ENCODE measurements around the gene DMWD.
"Not testable (repeated sequence)": the region's sequence is repeated elsewhere in the genome, so short reads cannot be mapped to it uniquely, and the experiment has no call there.

Gene DMWD

DNA sequence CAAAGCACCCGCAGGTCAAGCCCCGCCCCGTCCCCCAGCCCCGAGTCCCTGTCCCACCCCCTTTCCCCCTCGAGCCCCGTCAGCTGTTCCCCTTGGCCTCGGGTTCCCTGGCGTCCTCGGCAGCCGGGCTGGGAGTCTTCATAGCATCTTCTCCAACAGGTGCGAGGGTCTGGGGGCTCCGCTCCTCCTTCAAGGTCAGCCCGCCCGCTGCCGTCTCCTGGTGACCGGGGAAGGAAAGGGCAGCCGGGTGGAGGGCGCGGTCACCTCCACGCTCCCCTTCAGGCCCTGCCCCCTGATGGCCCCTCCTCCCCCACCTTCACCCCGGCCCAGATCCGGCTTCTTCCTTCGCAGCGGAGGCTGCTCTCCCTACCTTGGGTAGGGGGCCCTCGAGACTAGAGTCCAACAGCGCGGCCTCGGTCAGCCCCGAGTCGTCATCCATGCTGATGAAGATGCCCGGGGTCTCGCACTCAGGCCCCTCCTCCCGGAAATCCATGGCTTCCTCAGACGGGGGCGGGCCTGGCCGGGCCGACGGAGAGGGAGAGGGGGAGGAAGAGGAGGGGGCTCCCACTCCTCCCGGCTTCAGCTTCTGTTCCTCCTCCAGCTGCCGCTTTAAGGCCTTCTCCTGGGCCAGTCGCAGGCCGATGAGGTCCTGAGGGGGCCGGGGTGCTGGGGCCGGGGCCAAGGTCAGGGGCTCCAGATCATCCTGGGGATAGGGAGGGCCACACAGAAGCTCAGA, 23.0 kb upstream of the DMWD start:
- DNase-seq = no peak

DNA sequence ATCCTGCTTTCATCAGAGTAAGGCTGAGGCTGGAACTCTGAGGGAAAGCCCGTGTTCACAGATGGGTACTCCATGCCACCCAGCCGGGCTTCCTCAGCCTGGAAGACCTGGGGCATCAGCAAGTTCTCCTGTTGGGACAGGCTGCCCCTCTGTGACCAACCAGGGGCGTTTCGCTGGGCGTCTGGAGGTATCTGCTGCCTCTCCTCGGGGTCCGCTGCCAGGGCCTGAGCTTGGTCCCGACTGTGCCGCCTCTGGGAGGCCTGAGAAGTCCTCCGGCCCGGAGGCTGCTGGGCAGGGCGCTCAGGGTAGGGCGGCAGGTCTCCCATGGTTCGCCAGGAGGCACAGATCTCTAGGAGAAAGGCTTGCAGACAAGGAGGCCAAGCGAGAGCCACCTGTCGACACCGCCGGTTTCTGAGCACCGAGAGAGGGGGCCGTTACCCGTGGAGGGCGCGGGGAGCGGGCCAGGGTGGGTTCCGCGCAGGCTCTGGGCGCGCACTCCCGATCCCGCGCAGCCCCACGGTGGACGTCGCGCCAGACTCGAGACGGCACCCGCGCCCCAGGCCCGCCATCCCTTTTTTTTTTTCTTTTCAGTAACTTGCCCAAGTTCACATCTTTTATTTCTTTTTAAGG, 22.3 kb upstream of the DMWD start, which contains the start of gene RSPH6A:
RSPH6A (minus strand) TSS at position 458 of the 630 bp plus-strand sequence; CDS start at position 326, 132 bp downstream.
- no peak for DNase-seq

DNA sequence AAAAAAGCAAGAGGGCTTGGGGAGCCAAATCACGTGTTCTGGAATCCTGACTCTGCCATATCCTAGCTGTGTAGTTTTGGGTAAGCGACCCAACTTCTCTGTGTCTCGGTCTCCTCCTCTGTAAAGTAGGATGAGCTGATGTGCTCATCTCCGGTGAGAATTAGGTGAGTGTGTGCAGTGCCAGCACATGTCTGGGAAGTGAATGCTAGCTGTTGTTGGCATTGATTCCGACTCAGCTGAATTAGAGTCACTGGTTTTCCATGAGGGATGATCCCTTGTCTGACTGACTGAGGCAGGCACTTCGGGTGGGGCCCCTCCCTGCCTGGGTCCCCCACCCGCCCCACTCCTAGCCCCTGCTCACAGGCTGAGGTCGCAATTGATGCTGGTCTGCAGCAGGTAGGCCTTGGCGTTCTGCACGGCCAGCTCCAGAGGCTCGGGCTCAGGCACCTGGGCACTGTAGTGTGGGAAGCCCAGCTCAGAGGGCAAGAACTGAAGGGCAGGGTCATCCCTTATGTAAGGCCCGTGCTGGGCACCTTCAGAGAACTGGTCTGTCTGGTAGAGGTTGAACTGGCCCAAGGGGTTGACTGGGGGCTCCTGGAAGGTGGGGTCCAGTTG, 21.6 kb upstream of the DMWD start:
- no peak for DNase-seq

DNA sequence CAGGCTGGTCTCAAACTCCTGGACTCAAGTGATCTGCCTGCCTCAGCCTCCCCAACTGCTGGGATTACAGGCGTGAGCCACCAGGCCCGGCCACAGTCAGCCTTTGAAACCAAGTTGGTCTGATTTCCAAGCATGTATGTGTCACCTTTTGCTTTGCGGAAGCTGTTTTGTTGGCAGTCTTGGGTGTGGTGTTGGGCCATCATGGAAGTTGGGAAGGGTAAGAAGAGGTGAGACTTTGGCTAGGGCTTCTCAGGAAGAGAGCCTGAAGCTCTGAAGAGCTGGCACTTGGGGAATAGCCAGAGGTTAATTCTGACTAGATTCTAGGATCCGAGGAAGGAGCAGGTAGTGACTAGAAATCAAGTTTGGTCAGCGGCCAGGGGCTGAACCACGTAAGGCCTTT, 19.7 kb upstream of the DMWD start:
- DNase-seq = no peak

DNA sequence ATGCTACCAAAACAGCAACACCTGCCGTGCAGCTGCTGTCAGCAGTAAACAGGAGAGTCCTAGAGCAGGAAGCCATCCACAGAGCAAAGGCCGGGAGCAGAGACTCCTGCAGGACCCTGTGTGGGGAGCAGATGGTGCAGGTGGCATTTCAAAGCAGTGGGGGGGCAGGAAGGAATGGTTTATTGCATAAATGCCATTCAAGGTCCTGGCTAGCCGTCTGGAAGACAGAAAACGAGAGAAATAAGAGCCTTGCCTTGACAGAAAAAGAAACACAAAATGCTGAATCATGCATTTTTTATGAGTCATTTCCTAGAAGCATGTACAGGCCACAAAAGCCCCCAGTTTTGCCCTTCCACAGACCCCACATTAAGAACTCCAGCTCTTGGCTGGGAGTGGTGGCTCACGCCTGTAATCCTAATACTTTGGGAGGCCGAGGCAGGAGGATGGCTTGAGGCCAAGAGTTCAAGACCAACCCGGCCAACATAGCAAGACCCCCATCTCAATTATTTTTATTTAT, 17.1 kb upstream of the DMWD start:
- no peak for DNase-seq

DNA sequence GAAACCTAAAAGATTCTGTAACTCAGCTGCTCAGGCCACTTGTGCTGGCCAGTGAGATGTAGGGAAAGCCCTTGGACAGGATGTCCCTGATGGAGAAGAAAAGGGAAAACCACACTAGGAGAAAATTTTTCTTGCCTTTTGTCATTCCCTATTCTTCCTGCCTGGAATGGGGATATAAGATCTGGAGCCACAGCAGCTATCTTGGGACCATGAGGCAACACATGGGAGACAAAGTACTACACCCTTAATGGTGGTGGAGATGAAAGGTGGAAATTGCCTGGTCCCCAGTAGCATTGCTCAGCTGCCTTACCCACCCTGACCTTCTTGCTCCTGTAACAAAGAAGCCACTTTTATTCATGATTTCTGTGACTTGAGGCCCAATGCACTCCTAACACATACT, 13.1 kb upstream of the DMWD start:
- DNase-seq = no peak

DNA sequence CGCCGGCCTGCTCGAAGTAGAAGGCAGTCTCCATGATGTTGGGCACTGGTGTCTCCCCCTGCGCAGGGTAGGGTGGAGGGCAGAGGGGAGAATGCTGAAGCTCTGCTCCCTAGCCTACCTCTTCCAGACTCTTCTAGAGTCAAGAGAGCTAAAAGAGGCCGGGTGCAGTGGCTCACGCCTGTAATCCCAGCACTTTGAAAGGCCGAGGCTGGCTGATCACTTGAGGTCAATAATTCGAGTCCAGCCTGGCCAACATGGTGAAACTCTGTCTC, 12.2 kb upstream of the DMWD start:
- DNase-seq = no peak

DNA sequence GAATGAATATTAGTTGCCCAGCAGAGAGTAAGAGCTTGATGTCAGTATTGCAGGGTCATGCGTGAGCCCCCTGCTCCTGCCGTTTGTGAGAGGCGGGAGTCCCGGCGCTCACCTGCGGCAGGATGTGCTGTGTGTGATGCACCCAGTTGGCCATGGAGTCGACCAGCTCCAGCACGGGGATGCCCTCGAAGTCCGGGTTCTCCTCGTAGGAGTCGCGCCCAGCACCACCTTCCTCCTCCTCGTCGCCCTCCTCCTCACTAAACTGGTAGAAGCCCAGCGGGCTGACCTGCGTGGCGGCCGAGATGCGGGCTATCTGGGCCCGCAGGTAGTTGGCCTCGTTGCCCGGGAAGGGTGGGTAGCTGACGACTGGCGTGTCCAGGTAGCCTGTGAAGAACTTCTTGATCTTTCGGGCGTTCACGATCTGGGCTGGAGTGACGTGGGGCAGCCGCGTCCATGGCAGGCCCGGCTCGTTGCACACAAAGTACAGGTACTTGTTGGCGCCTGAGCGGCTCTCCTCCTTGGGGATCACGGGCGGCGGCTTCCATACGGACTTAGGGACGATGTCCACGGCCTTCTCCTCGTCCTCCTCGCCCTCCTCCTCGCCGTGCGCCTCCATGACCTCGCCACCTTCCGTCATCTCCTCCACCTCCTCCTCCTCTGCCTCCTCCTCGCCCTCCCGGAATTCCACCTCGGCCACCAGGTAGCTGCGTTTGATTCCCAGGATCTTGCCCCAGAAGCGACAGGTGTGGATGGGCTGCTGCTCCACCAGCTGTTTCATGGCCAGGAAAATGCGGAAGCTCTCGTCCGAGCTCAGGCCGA, 11.7 kb upstream of the DMWD start:
- no peak for DNase-seq

DNA sequence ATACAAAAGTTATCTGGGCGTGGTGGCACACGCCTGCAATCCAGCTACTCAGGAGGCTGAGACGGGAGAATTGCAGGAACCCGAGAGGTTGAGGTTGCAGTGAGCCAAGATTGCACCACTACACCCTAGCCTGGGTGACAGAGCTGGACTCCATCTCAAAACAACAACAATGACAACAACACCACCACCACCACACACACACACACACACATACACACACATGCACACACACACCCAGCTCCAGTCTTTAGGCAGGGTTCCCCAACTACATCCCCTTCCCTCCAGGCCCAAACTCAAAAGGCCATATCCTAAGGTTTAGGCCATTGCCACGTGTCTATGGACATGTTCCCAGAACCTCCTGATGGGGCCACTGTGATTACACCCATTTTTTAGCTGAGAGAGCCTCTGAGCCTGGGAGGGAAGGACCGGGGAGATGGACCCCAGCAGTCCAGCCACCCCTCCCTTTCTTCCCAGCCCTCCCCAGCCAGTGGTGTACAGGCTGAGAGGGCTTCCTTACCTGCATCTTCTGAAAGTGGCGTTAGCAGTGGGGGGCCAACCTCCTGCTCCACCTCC, 9.0 kb upstream of the DMWD start:
- no peak for DNase-seq

DNA sequence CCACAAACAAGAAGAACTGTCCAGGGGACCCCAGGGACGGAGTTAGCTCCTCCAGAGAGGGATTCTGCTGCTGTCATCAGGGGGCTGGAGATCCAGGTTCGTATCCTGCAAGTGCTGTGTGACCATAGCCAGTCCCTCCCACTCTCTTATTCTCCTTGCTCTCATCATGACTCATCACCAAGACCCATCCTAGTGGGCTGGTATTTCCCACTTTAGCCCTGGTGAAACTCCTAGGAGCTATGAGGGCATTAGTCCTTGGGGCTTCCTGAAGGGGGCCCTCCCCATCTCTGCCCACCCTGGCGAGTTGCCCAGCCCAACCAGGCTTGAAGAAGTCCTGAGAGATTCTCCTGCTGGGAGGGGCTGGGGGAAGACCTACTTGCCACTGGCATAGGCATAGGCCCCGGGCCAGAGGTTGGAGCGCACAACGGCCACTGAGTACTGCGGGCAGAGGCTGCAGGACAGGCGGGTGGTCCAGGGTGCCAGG, 7.5 kb upstream of the DMWD start:
- DNase-seq = no peak

DNA sequence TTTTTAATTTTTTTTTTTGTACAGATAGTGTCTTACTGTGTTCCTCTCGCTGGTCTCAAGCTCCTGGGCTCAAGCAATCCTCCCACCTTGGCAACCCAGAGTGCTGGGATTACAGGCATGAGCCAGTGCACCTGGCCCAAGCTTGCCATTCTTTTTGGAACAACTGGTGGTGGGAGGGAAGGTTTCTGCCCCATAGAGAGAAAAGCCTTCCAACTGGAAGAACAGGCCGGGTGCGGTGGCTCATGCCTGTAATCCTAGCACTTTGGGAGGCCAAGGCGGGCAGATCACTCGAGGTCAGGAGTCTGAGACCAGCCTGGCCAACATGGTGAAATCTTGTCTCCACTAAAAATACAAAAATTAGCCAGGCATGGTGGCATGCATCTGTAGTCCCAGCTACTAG, 6.9 kb upstream of the DMWD start:
- not testable (repeated sequence) for DNase-seq

DNA sequence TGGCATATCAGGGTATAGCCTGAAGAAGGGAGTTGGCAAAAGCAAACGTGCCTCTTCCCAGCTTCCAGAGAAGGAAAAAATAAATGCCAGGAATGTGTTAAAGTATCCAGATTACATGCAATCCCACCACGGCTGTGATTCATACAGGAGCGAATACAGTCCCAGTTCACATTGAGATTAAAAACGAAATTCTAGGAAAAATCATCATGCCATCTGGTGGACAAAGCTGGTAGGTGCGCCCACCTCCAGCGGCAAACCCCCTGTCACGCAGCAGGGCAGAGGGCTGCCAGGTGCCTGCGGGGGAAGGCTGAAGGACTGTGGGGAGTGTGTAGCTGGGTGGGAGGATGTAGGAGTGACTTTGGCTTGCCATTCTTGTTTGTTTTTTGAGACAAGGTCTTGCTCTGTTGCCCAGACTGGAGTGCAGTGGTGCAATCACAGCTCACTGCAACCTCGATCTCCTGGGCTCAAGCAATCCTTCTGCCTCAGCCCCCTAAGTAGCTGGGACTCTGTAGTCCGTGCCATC, 6.4 kb upstream of the DMWD start:
- peak; percentile 54 to 57 for DNase-seq

DNA sequence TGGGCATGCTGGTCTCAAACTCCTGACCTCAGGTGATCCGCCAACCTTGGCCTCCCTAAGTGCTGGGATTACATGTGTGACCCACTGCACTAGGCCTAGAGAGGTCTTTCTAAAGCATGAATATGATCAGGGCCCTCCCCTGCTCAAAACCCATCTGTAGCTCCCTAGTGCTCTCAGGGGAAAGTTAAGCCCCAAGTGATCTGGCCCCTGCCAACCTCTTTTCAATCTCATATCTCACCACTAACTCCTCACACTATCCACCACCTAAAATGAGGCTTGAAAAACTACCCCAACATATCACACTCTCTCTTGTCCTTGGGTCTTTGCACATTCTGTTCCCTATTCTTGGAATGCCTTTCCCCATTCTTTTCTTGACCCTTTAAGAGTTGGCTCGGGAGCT, 2.0 kb upstream of the DMWD start:
- DNase-seq = no peak

DNA sequence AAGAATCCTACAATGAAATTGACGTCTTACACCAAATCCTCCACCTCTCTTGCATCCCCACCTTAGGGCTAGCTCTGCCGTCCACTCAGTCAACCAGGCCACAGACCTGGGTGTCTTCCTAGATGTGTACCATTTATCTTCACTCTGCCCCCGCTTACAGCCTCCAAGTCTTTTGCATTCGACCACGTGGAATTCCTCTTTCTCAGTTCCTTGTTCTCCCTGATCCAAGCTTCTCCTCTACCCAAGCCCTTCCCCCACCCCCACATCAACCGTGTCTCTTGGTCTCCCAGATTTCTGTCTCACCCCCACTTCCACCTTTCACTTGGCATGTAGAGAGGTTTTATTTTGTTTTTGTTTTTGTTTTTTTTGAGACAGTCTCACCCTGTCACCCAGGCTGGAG, 1.2 kb upstream of the DMWD start:
- no peak for DNase-seq

DNA sequence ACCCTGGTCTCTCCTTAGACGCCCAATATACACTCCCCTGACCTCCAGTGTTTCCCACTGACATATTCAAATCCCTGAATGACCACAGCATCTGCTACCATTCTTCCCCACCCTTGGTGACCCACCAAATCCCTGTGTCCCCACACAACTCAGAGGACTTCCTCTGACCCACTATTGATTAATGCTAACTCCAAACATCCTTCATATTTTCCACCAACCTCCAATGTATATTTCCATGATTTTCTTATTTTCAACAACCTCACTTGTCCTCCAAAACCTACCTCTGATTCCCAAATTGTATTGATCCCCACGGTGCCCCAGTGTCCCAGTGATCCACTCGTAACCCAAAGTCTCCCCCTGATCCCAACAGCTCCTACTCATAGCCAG, 526 bp upstream of the DMWD start:
- no peak for DNase-seq

DNA sequence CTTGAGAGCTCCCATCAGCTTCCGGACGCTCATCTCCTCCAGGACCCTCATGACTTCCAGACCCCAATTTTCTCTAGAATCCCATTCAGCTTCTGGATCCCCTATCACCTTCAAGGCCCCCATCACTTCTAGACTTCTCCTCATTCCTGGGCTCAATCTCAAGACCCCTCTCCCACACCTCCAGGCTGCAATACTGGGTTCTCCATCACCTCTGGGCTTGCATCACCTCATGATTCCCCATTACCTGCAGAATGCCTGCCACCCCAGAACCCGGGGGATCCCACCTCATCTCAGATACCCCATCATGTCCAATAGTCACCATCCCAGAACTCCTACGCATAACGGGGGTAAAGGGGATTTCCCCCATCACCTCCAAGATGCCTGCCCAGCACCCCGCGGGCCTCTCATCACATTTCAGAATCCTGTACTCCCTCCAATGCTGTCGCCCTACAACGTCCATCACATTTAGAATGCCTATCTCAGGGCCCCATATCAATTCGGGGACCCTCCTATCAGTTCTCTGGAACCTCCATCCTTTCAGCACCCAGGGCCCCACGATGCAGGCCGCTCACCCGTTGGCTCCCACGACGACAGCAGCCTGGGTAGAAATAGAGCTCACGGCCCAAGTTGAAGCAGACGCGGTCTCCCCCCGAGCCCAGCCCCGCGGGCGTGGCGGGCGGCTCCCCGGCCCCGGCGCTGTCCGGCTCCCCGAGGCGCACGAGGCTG, 738 bp downstream of the DMWD start:
- no peak for DNase-seq

DNA sequence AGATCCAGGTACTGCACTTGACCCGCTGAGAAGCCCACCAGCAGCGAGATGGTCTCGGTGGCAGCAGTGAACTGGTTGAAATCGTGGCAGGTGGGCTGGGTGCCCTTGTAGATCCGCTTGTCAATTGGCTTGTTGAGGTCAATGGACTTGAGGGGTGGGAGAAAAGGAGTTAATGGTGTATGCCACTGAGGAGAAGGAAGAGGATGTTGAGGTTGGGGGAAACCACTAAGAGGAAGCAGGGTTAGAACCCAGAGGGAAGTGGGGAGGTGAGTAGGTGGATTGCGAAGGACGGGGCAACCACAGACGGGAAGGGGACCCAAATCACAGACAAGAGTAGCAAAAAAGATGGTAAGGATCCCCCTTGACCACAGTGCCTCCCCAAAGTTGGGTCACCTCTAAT, 1.7 kb downstream of the DMWD start:
- DNase-seq = no peak

DNA sequence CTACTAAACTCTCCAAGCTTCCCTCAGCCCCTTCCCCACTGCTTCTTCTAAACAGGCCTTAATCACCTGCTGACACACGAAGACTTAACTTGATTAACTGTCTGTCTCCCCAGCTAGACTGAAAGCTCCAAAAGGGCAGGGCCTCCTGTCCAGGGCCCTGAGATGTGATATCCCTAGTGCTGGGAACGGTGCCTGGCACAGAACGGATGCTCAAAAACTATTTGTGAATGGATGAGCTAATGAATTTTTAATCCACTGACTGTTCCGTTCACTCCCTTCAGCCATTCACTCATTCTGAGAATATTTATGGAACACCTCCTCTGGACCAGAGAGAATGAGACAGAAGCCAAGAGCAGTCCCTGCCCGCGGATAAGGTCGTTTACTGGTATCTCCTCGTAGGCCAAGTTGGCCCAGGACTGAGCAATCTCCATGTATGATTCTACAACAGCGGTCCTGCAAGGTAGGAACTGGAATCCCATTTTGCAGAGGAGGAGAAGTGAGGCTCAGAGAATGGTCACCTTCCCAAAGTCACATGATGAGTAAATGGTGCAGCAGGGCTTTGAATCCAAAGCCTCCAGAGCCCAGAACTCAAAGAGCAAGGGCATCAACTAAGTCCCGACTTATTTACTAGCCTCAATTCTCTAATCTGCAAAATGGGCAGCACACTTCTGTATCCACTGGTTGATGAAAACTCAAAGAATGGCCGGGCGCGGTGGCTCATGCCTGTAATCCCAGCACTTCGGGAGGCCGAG, 3.4 kb downstream of the DMWD start:
- DNase-seq = no peak

DNA sequence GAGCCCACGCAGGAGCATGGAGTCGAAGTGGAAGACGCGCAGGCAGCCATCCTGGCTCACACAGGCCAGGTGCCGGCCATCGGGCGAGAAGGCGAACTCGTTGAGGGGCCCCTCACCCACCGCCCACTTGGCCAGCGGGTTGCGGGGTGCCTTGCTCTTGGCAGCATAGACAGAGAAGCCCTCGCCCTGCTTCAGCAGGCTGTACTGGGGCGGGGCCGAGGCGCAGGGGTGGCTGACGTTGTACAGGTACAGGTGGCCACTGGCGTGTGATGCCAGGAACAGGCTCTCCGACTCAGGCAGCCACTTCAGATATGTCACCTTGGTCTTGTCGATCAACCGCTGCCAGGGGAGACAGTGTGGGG, 6.1 kb downstream of the DMWD start:
- DNase-seq = no peak

DNA sequence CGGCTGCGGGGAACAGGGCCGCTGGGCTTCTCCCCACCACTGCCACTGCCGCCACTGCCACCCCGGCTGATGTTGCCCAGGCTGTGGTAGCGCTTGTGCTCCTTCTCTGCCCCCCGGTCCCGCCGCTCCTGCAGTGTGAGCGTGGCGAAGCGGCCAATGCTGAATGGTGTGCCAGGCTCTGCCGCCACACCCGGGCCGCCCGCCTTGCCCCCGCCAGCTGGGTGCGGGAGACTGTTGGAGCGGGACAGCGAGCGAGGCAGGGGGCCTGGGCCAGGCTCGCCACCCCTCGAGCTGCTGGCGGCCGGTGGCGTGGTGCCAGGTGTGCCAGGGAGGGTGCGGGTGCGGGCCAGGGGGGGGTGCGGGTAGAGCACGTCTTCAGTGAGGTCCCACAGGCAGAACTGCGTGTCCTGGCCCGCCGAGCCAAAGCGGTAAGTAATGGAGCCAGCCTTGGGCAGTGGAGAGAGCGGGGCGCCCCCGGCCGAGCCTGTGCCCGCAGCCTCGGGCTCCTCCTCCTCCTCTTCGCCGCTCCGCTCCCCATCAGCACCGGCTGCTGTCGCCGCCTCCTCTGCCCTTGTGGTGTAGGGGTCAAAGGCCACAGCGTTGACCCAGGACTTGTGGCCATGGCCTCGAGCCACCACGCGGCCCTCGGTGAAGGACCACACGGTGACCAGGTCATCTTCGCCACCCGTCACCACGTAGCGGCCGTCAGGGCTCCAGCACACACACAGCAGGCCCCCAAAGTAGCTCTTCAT, 6.7 kb downstream of the DMWD start:
- DNase-seq = no peak

DNA sequence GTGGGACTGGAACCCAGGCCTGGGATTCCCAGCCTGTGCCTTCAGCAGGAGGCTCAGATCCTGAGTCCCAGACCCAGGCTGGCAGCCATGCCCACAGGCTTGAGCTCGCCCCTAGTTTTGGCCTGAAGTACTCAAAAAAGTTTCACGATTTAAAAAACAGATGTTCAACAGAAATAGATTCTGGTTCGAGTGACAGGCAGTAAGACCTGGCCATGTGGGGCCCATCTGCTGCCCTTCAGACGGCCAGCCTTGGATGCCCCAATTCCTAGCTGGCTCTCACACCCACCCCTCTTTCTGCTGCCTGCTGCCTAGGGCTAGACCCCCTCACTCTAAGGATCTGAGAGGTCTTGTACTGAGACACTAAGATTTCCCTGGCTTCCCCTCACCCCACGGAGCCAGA, 7.5 kb downstream of the DMWD start:
- no peak for DNase-seq
